HEK293 (cell line): ENCODE measurements around the gene RECK.

Experiments
- GFI1B ChIP-seq: fragments of 450-650 bp; formaldehyde crosslinking; IDR thresholded peaks from 2 replicates; pipeline ENCODE4 v1.5.1; 2016; ENCODE audit warnings: missing biosample characterization, missing genetic modification characterization
- KLF16 ChIP-seq: fragments of 450-650 bp; formaldehyde crosslinking; IDR thresholded peaks from 2 replicates; pipeline ENCODE4 v1.5.1; 2017; ENCODE audit warnings: missing biosample characterization, missing genetic modification characterization
- TRIM28 ChIP-seq: IDR thresholded peaks from 2 replicates; pipeline ENCODE4 v1.6.1; 2011; ENCODE audit warnings: low read length, control low read depth, borderline replicate concordance
- YY1 ChIP-seq: fragments of 450-650 bp; formaldehyde crosslinking; IDR thresholded peaks from 2 replicates; pipeline ENCODE4 v1.5.1; 2018; ENCODE audit warnings: missing biosample characterization, missing genetic modification characterization
- YY2 ChIP-seq: fragments of 450-650 bp; formaldehyde crosslinking; IDR thresholded peaks from 2 replicates; pipeline ENCODE4 v1.5.1; 2016; ENCODE audit warnings: missing biosample characterization, missing genetic modification characterization
- ZBTB17 ChIP-seq: fragments of 450-650 bp; formaldehyde crosslinking; IDR thresholded peaks from 2 replicates; pipeline ENCODE4 v1.5.1; 2016; ENCODE audit warnings: missing biosample characterization, missing genetic modification characterization
- ZBTB21 ChIP-seq: fragments of 450-650 bp; formaldehyde crosslinking; IDR thresholded peaks from 2 replicates; pipeline ENCODE4 v1.5.1; 2017; ENCODE audit warnings: missing biosample characterization, missing genetic modification characterization
- ZBTB8A ChIP-seq: fragments of 450-650 bp; formaldehyde crosslinking; IDR thresholded peaks from 2 replicates; pipeline ENCODE4 v1.5.1; 2016; ENCODE audit warnings: missing biosample characterization, missing genetic modification characterization
- ZFP69B ChIP-seq: fragments of 450-650 bp; formaldehyde crosslinking; IDR thresholded peaks from 2 replicates; pipeline ENCODE4 v1.5.1; 2016; ENCODE audit warnings: missing biosample characterization, missing genetic modification characterization
- ZNF140 ChIP-seq: fragments of 450-650 bp; formaldehyde crosslinking; IDR thresholded peaks from 2 replicates; pipeline ENCODE4 v1.5.1; 2016; ENCODE audit warnings: missing biosample characterization, missing genetic modification characterization
- ZNF24 ChIP-seq: fragments of 450-650 bp; formaldehyde crosslinking; IDR thresholded peaks from 2 replicates; pipeline ENCODE4 v1.5.1; 2016; ENCODE audit warnings: missing biosample characterization, missing genetic modification characterization
- ZNF311 ChIP-seq: fragments of 450-650 bp; formaldehyde crosslinking; IDR thresholded peaks from 2 replicates; pipeline ENCODE4 v1.5.1; 2017; ENCODE audit warnings: missing biosample characterization, missing genetic modification characterization, borderline replicate concordance
- ZNF341 ChIP-seq: fragments of 450-650 bp; formaldehyde crosslinking; IDR thresholded peaks from 2 replicates; pipeline ENCODE4; 2016; ENCODE audit warnings: low read depth, missing biosample characterization, missing genetic modification characterization
- ZNF366 ChIP-seq: fragments of 450-650 bp; formaldehyde crosslinking; conservative IDR thresholded peaks from 2 replicates; pipeline ENCODE4 v1.5.1; 2016; ENCODE audit warnings: missing biosample characterization, missing genetic modification characterization
- ZNF48 ChIP-seq: fragments of 450-650 bp; formaldehyde crosslinking; IDR thresholded peaks from 2 replicates; pipeline ENCODE4 v1.5.1; 2016; ENCODE audit warnings: missing biosample characterization, missing genetic modification characterization
- ZNF501 ChIP-seq: fragments of 450-650 bp; formaldehyde crosslinking; IDR thresholded peaks from 2 replicates; pipeline ENCODE4 v1.5.1; 2016; ENCODE audit warnings: missing biosample characterization, missing genetic modification characterization
- ZNF561 ChIP-seq: fragments of 450-650 bp; IDR thresholded peaks from 2 replicates; pipeline ENCODE4 v1.5.1; 2018; ENCODE audit warnings: missing biosample characterization, missing genetic modification characterization, borderline replicate concordance
- ZNF701 ChIP-seq: fragments of 450-650 bp; formaldehyde crosslinking; IDR thresholded peaks from 2 replicates; pipeline ENCODE4 v1.5.1; 2016; ENCODE audit warnings: missing biosample characterization, missing genetic modification characterization
- ZNF707 ChIP-seq: fragments of 450-650 bp; formaldehyde crosslinking; IDR thresholded peaks from 2 replicates; pipeline ENCODE4 v1.5.1; 2016; ENCODE audit warnings: missing biosample characterization, missing genetic modification characterization
- ZNF76 ChIP-seq: fragments of 450-650 bp; formaldehyde crosslinking; IDR thresholded peaks from 2 replicates; pipeline ENCODE4; 2016; ENCODE audit warnings: low read depth, missing biosample characterization, missing genetic modification characterization, borderline replicate concordance
- ZNF768 ChIP-seq: fragments of 450-650 bp; formaldehyde crosslinking; IDR thresholded peaks from 2 replicates; pipeline ENCODE4 v1.5.1; 2018; ENCODE audit warnings: missing biosample characterization, mild to moderate bottlenecking, missing genetic modification characterization
- ZNF785 ChIP-seq: fragments of 450-650 bp; formaldehyde crosslinking; IDR thresholded peaks from 2 replicates; pipeline ENCODE4 v1.5.1; 2016; ENCODE audit warnings: missing biosample characterization, missing genetic modification characterization
- TF ChIP-seq, protein P1 (sequence below): fragments of 450-650 bp; IDR thresholded peaks from 2 replicates; pipeline ENCODE4 v1.5.1; 2018; ENCODE audit warnings: missing biosample characterization, mild to moderate bottlenecking, missing genetic modification characterization
- TF ChIP-seq, protein P2 (sequence below): fragments of 450-650 bp; formaldehyde crosslinking; IDR thresholded peaks from 2 replicates; pipeline ENCODE4 v1.5.1; 2017; ENCODE audit warnings: missing biosample characterization, missing genetic modification characterization
- TF ChIP-seq, protein P3 (sequence below): fragments of 450-650 bp; formaldehyde crosslinking; IDR thresholded peaks from 2 replicates; pipeline ENCODE4 v1.5.1; 2016; ENCODE audit warnings: missing biosample characterization, missing genetic modification characterization
- TF ChIP-seq, protein P4 (sequence below): fragments of 450-650 bp; formaldehyde crosslinking; IDR thresholded peaks from 2 replicates; pipeline ENCODE4 v1.5.0; 2017; ENCODE audit warnings: missing biosample characterization, missing genetic modification characterization, borderline replicate concordance
- TF ChIP-seq, protein P5 (sequence below): fragments of 450-650 bp; formaldehyde crosslinking; IDR thresholded peaks from 2 replicates; pipeline ENCODE4 v1.5.1; 2016; ENCODE audit warnings: missing biosample characterization, missing genetic modification characterization
- TF ChIP-seq, protein P6 (sequence below): IDR thresholded peaks from 2 replicates; pipeline ENCODE4 v1.6.1; 2011; ENCODE audit warnings: mild to moderate bottlenecking, low read depth, low read length, borderline replicate concordance
- TF ChIP-seq, protein P7 (sequence below): fragments of 450-650 bp; IDR thresholded peaks from 2 replicates; pipeline ENCODE4 v1.5.1; 2018; ENCODE audit warnings: missing biosample characterization, missing genetic modification characterization

The RECK gene

DNA sequence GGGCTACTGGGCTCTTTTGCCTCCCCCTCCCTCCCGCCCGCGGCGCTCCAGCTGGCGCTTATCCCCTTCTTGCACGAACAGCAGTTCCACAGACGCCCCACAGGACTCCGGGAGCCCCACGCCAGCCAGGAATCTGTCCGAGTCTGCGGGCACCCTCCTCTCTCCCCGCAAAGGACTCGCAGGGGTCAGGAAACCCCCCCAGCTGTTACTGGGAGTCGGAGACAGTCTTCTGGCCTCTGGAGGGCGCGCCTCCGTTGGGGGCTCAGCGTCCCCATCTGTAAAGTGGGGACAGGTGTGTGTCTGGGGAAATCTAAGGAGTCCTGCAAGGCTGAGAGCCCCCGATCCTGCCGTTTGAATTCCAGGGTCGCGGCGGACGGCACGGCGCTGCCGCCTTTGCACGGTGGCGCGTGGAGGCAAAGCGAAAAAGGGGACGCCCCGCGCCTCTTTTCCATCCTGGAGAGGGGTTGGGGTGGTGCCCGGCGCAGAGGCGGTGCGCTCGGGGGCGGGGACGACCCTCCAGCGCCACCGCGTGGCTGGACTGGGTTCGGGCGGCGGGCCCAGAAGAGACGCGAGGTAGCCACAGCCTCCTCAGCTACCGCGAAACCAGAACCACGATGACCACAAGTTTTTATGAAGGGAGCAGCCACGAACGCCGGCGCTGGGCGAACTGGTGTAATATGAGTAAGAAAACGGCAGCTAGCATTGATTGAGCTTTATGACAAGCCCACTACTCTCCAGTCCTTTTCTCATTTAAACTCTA lies 129.6 kb downstream of the RECK start (continued):
- TF ChIP-seq, protein P1, sequence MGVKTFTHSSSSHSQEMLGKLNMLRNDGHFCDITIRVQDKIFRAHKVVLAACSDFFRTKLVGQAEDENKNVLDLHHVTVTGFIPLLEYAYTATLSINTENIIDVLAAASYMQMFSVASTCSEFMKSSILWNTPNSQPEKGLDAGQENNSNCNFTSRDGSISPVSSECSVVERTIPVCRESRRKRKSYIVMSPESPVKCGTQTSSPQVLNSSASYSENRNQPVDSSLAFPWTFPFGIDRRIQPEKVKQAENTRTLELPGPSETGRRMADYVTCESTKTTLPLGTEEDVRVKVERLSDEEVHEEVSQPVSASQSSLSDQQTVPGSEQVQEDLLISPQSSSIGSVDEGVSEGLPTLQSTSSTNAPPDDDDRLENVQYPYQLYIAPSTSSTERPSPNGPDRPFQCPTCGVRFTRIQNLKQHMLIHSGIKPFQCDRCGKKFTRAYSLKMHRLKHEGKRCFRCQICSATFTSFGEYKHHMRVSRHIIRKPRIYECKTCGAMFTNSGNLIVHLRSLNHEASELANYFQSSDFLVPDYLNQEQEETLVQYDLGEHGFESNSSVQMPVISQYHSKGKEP = no peak
- 0 out of 2 replicates have a peak, but pooled peaks have one; percentile 64 for TF ChIP-seq ZFP69B (tag by site-specific recombination)
- TF ChIP-seq ZNF24 (tag by site-specific recombination) = no peak
- TF ChIP-seq ZNF48 = no peak
- TF ChIP-seq ZNF311 (tag by site-specific recombination) = no peak
- no peak for TF ChIP-seq KLF16
- TF ChIP-seq ZNF341 (tag by site-specific recombination) = no peak
- peak; percentile 74 for TF ChIP-seq ZBTB8A (tag by site-specific recombination)
- no peak for TF ChIP-seq ZBTB17 (tag by site-specific recombination)
- TF ChIP-seq, protein P2, sequence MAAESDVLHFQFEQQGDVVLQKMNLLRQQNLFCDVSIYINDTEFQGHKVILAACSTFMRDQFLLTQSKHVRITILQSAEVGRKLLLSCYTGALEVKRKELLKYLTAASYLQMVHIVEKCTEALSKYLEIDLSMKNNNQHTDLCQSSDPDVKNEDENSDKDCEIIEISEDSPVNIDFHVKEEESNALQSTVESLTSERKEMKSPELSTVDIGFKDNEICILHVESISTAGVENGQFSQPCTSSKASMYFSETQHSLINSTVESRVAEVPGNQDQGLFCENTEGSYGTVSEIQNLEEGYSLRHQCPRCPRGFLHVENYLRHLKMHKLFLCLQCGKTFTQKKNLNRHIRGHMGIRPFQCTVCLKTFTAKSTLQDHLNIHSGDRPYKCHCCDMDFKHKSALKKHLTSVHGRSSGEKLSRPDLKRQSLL (tag by site-specific recombination) = no peak
- no peak for TF ChIP-seq ZNF561 (tag by site-specific recombination)
- no peak for TF ChIP-seq ZNF140 (tag by site-specific recombination)
- no peak for TF ChIP-seq ZNF501
- TF ChIP-seq, protein P3, sequence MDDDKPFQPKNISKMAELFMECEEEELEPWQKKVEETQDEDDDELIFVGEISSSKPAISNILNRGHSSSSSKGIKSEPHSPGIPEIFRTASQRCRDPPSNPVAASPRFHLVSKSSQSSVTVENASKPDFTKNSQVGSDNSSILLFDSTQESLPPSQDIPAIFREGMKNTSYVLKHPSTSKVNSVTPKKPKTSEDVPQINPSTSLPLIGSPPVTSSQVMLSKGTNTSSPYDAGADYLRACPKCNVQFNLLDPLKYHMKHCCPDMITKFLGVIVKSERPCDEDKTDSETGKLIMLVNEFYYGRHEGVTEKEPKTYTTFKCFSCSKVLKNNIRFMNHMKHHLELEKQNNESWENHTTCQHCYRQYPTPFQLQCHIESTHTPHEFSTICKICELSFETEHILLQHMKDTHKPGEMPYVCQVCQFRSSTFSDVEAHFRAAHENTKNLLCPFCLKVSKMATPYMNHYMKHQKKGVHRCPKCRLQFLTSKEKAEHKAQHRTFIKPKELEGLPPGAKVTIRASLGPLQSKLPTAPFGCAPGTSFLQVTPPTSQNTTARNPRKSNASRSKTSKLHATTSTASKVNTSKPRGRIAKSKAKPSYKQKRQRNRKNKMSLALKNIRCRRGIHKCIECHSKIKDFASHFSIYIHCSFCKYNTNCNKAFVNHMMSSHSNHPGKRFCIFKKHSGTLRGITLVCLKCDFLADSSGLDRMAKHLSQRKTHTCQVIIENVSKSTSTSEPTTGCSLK (tag by site-specific recombination) = no peak
- TF ChIP-seq, protein P4, sequence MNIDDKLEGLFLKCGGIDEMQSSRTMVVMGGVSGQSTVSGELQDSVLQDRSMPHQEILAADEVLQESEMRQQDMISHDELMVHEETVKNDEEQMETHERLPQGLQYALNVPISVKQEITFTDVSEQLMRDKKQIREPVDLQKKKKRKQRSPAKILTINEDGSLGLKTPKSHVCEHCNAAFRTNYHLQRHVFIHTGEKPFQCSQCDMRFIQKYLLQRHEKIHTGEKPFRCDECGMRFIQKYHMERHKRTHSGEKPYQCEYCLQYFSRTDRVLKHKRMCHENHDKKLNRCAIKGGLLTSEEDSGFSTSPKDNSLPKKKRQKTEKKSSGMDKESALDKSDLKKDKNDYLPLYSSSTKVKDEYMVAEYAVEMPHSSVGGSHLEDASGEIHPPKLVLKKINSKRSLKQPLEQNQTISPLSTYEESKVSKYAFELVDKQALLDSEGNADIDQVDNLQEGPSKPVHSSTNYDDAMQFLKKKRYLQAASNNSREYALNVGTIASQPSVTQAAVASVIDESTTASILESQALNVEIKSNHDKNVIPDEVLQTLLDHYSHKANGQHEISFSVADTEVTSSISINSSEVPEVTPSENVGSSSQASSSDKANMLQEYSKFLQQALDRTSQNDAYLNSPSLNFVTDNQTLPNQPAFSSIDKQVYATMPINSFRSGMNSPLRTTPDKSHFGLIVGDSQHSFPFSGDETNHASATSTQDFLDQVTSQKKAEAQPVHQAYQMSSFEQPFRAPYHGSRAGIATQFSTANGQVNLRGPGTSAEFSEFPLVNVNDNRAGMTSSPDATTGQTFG (tag by site-specific recombination) = no peak
- TF ChIP-seq, protein P5, sequence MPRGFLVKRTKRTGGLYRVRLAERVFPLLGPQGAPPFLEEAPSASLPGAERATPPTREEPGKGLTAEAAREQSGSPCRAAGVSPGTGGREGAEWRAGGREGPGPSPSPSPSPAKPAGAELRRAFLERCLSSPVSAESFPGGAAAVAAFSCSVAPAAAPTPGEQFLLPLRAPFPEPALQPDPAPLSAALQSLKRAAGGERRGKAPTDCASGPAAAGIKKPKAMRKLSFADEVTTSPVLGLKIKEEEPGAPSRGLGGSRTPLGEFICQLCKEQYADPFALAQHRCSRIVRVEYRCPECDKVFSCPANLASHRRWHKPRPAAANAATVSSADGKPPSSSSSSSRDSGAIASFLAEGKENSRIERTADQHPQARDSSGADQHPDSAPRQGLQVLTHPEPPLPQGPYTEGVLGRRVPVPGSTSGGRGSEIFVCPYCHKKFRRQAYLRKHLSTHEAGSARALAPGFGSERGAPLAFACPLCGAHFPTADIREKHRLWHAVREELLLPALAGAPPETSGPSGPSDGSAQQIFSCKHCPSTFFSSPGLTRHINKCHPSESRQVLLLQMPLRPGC (tag by site-specific recombination) = no peak
- TF ChIP-seq ZNF707 (tag by site-specific recombination) = no peak
- no peak for TF ChIP-seq GFI1B (tag by site-specific recombination)
- TF ChIP-seq, protein P6, sequence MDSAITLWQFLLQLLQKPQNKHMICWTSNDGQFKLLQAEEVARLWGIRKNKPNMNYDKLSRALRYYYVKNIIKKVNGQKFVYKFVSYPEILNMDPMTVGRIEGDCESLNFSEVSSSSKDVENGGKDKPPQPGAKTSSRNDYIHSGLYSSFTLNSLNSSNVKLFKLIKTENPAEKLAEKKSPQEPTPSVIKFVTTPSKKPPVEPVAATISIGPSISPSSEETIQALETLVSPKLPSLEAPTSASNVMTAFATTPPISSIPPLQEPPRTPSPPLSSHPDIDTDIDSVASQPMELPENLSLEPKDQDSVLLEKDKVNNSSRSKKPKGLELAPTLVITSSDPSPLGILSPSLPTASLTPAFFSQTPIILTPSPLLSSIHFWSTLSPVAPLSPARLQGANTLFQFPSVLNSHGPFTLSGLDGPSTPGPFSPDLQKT = no peak
- no peak for TF ChIP-seq ZNF76 (tag by site-specific recombination)
- TF ChIP-seq ZNF366 (tag by site-specific recombination) = no peak
- no peak for TF ChIP-seq YY1 (tag by site-specific recombination)
- TF ChIP-seq YY2 (tag by site-specific recombination) = no peak
- TF ChIP-seq TRIM28 = no peak
- no peak for TF ChIP-seq ZNF785 (tag by site-specific recombination)
- TF ChIP-seq, protein P7, sequence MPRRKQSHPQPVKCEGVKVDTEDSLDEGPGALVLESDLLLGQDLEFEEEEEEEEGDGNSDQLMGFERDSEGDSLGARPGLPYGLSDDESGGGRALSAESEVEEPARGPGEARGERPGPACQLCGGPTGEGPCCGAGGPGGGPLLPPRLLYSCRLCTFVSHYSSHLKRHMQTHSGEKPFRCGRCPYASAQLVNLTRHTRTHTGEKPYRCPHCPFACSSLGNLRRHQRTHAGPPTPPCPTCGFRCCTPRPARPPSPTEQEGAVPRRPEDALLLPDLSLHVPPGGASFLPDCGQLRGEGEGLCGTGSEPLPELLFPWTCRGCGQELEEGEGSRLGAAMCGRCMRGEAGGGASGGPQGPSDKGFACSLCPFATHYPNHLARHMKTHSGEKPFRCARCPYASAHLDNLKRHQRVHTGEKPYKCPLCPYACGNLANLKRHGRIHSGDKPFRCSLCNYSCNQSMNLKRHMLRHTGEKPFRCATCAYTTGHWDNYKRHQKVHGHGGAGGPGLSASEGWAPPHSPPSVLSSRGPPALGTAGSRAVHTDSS (tag by site-specific recombination) = no peak
- no peak for TF ChIP-seq ZNF768 (tag by site-specific recombination)
- TF ChIP-seq ZNF701 (tag by site-specific recombination) = no peak
- no peak for TF ChIP-seq ZBTB21 (tag by site-specific recombination)
